NCI-H345 (cell line): ENCODE results near the gene STIMATE.

Source experiments
- DNase-seq: peaks from one replicate; lab custom pipeline; 2025; lab: John Stamatoyannopoulos, UW

STIMATE gene

GRCh38 chr3:52893723-52894122 lies 3.6 kb downstream of the STIMATE start:
- DNase-seq = no peak

DNA sequence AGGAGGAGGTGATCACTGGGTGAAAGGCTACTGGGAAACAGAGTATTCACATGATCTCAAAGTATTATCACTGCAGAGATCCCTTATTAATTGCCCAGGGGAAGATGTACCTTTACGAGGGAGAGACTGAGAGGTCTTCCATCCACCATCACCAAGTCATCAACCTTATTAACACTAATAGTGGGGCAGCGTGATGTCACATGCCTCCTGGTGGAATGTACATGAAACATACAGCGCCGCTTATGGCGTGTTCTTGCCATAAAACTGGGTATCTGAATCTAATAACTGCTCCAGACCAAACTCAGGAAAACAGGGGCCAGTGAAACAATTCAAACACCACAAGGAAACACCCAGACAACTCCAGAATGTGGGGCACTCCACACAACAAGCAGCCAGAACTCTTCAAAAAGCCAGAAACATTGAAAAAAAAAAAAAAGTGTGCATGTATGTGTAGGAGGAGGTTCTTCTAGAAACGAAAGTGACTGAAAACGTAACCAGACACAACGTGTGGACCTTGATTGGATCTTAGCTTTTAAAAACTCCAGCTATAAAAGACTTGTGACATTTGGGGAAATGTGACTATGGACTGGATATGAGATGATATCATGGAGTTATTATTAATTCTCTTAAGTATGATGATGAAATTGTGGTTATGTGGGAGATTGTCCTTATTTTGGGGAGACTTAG lies 4.6 kb downstream of the STIMATE start:
- no peak for DNase-seq

DNA sequence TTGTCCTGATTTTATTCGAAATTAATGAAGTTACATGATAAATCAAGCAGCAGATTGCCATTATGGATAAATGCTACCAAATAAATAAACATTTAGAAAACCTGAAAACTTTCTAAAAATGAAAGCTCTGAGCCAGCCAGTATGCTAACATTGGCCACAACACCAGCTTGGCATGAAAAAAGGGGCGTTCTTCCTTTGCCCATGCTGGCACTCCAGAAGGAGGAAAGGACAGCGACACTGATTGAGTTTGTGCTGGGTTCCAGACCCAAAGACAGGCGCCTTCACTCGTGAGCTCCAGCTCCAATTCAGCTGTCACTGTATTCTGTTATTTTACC lies 5.1 kb downstream of the STIMATE start:
- DNase-seq = no peak

DNA sequence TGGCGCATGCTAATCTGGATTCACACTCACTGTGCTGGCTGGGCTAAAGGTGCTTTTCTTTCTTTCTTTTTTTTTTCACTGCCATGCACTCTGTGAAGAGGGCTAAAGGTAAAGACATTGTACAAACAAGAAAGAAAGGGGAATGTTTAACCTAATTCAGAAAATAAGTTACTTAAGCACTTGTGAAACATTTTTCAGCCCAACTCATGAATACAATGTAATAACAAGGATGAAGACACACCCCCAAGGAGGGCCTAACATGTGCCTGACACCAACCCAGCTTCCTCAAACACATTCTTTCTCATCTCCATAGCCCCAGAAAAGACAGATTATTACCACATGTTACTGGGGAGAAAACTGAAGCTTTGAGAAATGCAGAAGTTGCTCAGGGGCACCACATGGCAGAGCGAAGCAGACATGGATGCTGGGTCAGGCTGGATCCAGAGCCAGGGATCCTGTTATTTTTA lies 5.7 kb downstream of the STIMATE start:
- DNase-seq = no peak

- DNase-seq = no peak
Measured at GRCh38 chr3:52891164-52891563, 6.2 kb downstream of the STIMATE start.

GRCh38 chr3:52890735-52891134 lies 6.6 kb downstream of the STIMATE start:
- no peak for DNase-seq

DNA sequence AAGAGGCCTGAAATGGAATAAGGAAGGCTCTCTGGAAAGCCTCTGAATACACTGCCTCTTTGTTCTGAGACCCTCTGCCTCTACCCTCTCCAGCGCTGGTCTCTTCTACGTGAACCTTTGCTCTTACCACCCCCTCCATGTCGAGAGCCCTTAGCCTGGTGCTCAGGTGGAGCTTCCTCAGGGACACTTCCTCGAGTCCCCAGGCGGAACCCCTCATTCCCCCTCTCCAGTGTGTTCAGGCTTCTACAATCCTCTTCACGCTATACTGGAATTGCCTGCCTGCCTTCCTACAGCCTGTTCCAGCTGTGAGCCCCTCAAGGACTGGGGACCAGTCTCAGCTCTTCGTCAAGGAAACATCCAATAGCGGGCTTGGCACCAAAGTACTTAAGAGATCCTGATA lies 7.4 kb downstream of the STIMATE start:
- DNase-seq = no peak

DNA sequence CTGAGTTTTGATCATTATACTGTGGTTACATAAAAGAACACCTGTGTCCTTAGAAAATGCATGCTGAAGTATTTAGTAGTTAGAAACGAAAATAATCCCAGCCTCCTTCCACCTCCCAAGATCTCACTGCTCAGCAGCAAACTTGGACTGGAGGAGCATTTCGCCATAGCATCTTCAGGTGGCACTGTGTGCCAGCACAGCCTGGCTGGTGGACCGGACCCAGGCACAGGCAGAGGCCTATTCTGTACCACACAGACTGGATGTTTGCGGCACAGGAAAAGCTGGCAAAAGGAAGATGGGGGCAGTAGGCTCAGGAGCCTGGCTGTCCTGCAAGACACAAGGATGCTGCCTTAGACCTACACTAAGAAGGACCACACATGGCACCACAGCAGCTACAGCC lies 10.2 kb downstream of the STIMATE start:
- no peak for DNase-seq

DNA sequence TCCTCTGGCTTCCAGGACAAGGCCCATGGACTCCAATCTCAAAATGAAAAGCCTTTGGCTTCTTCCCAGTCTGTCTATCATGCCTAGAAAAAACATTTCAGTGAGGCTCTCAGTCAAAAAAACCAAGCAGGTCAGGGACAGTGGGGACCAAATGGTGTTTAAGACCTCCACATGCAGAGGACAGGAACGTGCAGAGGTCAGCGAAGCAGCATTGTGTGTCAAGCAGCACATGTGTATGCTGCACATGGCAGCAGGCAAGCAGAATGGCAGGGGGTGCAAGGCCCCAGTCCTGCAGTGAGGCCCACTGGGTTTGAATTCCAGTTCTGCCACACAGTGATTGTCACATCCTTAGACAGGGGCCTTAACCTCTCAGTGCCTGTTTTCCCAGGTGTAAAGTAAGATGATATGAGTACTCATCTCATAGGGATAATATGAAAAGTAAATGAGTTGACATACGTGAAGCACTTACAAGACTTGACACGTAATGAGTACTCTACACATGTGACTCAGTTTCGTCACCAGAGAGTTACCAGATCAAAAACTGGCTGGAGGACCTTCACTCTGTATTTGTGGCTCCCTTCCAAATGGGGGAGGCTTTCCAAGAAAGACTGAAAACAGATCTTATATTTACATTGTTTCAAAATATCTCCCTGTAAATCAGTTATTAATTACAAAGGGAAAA lies 11.2 kb downstream of the STIMATE start:
- DNase-seq = no peak

DNA sequence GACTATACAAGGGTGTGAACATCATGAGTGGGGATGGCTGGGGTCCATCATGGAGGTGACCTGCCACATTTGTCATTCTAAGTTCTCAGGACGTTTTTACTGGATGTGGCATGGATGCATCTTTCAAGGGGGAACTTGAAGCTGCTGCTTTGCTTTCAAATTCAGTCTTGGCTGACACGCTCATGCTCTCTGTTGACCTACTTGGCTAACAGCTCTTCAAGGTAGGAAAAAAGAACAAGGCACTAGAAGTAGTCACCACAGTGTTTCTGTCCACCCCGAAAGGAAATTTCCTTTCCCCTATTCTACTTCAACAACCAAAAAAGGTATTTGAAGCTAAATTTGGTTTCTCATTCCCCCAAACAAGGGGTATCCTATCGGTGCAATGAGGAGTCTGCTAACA lies 15.0 kb downstream of the STIMATE start:
- no peak for DNase-seq

DNA sequence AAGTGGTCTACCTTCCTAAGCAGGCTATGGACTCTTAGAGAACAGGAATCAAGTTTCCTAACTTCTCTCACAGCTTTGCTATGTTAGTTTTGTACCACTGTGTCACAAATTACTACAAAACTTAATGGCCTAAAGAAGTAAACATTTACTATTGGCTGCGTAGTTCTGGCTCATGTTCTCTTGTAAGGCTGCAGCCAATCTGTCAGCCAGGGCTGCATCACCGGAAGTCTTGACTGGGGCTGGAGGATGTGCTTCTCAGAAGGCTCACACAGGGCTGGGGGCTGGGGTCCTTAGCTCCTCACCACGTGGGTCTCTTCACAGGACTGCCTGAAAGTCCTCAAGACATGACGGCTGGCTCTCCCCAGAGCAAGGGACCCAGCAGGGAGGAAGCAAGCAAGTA lies 15.5 kb downstream of the STIMATE start:
- DNase-seq = no peak

DNA sequence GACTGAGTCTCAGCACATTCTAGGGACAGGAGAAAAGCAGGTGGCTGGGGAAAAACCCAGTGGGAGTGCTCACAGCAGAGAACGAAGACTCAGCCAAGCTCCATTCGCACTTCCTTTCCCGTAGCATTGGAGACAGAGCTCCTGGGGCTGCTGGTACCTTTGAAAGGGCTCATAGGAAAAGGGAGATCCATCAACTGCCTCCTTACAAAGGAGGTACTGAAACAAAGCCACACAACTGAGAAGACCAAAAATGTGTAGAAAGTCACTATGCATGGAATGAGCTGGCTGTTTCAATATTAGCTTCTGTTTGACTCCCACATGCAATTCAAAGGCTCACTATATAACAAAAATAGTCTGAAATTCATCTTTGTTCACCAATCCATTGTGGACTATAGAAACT lies 16.9 kb downstream of the STIMATE start:
- no peak for DNase-seq

- no peak for DNase-seq
Measured at GRCh38 chr3:52880047-52880446, 17.3 kb downstream of the STIMATE start.

GRCh38 chr3:52879581-52879980 lies 17.8 kb downstream of the STIMATE start:
- no peak for DNase-seq

GRCh38 chr3:52879090-52879489 lies 18.3 kb downstream of the STIMATE start:
- no peak for DNase-seq

DNA sequence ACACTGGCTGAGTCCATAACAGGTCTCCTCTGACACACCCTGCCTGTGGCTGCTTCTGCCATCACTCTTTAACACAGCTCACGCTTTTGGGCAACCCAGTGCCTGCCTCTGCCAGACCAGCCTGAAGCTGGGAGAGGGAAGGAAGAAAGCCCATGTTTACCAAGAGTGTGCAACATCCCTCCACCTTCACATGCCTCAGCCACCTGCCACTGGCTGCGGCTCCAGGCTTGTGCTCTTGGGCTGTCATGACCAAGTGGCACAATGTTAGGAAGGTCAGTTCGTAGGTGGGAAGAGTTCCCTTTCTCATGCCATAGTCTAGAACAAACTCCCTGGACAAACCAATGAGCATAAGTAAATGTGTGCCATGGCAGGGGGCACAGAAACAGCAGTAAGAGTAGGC lies 20.3 kb downstream of the STIMATE start:
- no peak for DNase-seq

DNA sequence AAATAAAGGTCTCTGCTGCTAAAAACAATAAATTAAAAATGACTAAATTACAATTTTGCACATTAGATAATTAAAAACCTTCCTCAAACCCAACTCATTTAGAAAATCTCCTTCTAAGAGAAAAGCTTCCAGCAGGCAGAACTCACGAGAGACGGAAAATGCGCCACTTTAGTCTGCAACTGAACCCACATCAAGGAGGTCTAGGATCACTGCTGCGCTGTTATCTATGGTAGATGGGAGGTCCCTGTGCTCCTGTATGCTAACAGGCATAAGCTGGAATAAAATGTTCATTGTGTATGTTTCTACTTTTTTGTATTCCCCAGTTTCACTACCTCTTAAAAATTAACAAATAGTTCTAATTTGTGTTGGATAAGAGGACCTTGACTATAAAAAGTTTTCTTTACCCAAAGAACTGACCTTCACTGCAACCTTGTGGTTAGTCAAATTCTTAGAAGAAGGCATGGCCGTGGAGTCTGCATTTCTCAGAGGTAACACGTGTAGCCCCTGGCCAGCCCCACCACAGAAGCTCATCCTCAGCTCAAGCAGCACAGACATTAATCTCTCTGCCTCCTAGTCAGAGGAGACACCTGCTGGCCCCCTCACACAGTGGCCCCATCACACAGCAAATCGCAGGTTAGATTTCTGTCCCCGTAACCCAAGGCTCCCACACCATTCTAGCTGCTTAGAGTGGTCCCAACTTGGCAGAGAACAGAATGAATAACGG lies 22.3 kb downstream of the STIMATE start:
- DNase-seq = no peak

- DNase-seq = no peak
Measured at GRCh38 chr3:52874160-52874701, 23.1 kb downstream of the STIMATE start.

DNA sequence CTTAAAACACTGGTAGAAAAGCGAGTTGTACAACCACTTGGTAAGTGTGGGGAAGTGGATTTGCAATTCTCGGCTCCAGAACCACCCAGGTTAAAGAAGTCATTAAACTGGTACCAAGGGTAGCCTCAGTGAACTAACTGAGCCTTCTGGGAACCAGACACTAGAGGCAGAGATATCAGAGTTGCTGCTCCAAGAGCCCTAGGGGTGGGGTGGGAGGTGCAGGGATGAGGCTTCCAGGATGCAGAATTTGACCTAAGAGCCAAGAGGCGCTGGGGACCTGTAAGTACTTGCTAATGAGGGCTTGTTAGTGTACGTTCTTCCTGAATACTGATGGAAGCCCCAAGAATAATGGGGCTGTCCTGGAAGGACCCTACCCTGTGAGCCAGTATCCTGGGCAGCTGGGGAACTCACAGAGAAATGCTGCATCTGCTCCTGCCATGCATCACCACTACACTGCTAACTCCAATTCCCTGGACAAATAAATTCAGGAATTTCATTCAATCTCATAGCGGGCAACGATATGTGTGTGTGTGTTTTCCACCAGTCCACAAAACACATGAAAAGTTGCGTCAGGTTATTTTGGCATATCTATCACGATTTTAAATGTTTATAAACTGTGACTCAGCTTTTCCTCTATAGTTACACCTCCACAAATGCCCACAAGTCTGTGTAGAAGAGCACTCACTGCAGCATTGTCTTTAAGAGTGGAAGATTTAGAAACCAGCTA lies 23.8 kb downstream of the STIMATE start:
- no peak for DNase-seq

DNA sequence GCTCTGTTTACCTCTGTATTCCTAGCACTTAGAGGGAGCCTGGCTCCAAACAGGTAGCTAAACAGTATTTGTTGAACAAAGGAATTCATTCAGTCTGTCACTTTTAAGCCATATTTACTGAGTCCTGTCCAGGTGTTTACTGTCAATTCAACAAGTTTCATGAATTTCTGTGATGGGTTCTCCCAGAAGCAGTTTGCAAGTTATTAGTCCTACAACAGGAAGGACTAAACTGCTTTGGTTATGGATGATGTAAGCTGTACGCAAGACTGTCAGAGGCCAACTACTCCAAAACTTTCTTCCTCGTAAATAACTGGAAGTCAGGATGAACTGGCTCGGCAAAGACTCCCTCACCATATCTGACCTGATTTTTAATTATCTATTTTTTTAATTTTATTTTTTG lies 25.1 kb downstream of the STIMATE start:
- no peak for DNase-seq

- DNase-seq = no peak
Measured at GRCh38 chr3:52871761-52872160, 25.6 kb downstream of the STIMATE start.

- no peak for DNase-seq
Measured at GRCh38 chr3:52870471-52870870, 26.9 kb downstream of the STIMATE start.
